ENCODE measurements around the gene CBX8.
A peak's percentile ranks its signal among the peaks of the same experiment; 100 is the strongest.

CBX8 gene

GRCh38 chr17:79789943-79790804 is 6.7 kb downstream of the CBX8 start:
- H3K36me3 ChIP-seq (ENCODE audit: insufficient read depth, low read length) = peaks cover 12% of the 10 kb centered on the region
- TF ChIP-seq POLR2AphosphoS5 (IDR thresholded peaks at IDR 0.05; ENCODE audit: borderline replicate concordance, low read depth, low read length) = no peak
- TF ChIP-seq EZH2 (IDR thresholded peaks at IDR 0.05) = no peak
- no peak for TF ChIP-seq FOXP2 (optimal IDR thresholded peaks at IDR 0.05; ENCODE audit: control extremely low read depth, extremely low read length, insufficient read depth)
- H3K9ac ChIP-seq (ENCODE audit: insufficient read length) = no peak overlapping the region
- DNase-seq (ENCODE audit: low read depth, low spot score) = no peak
- H3K27ac ChIP-seq = peak overlapping the region; percentile 97; the same call in 1 of the 2 replicates
- no peaks in the 10 kb centered on the region for H3K9me3 ChIP-seq (ENCODE audit: low read depth, low read length)
- no peak overlapping the region for H3K4me3 ChIP-seq

DNA sequence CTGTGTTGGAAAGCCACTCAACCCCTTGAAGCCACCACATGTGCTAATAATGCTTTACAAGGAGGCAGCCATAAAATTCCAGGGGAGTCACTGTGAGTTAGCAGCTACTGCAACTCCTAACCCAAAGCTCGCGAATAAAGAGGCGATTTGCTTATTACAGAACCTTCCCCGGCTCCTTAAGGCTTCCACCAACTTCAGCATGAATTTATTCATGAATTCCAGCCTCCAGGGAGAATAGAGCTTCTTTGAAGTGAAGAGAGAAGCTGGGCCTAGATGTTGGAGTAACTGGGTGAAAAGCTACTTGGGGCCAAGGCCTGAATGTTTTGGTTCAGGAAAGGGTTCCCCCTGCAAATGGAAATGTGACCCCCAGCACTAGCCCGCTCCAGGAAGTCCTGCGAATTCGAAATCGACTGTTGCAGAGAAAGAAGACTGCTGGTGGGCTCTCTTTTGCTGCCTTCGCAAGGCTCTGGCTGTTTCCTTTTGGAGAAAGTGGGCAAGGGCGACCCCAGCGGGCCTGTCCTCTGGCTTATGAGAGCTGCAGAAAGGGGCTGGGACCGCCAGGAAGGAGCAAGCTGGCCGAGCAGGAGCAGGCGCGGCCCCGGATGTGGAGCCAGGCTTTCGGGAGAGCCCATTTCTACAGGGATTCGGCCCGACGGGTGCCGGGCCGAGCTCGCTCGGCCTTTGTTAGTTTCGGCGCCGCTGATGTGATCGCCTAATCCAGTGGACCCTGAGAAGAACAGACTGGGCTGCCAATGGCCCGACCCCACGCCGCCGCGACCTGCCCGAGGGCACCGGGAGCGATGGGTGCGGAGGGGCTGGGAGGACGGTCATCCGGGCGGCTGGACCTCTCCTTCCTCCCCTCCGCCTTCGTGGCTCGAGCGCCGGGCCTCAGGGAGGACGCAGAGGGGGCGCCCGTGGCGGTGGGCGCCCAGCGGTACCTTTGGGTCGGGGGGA is 7.6 kb downstream of the CBX8 start:
- Histone ChIP-seq H3K9ac (ENCODE audit: insufficient read length) (peak overlapping the region; percentile 58), H3K9me3 (ENCODE audit: low read depth, low read length) (no peaks in the 10 kb centered on the region), H3K27ac (peak overlapping the region; percentile 97), H3K36me3 (ENCODE audit: insufficient read depth, low read length) (peaks cover 13% of the 10 kb centered on the region; the same call in 1 of the 2 replicates), H3K4me3 (peak overlapping the region; percentile 36)
- TF ChIP-seq EZH2 (IDR thresholded peaks at IDR 0.05) = no peak
- no peak for TF ChIP-seq POLR2AphosphoS5 (IDR thresholded peaks at IDR 0.05; ENCODE audit: borderline replicate concordance, low read depth, low read length)
- TF ChIP-seq FOXP2 (optimal IDR thresholded peaks at IDR 0.05; ENCODE audit: control extremely low read depth, extremely low read length, insufficient read depth) = no peak
- DNase-seq (ENCODE audit: low read depth, low spot score) = no peak

DNA sequence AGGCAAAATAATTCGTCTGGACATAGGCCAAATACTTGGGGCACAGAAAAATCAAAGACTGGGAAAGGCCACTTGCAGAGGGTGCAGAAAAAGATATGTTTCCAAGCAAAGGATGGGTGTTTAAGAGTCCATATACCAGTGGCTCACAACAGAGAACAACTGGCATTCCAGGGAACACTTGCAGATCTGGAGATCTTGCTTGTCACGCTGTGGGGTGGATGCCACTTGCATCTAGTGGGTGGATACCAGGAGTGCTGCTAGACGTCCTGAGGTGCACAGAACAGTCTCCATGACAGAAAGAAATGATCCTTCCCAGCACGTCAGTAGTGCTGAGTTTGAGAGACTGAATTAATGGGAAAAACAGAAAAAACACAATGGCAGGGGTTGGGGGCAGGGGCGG is 8.4 kb downstream of the CBX8 start:
- H3K27ac ChIP-seq = peak overlapping the region; percentile 97
- H3K4me3 ChIP-seq = peak overlapping the region; percentile 36
- DNase-seq (ENCODE audit: low read depth, low spot score) = no peak
- H3K9me3 ChIP-seq (ENCODE audit: low read depth, low read length) = no peaks in the 10 kb centered on the region
- H3K9ac ChIP-seq (ENCODE audit: insufficient read length) = no peak overlapping the region
- peaks cover 21% of the 10 kb centered on the region; the same call in 1 of the 2 replicates for H3K36me3 ChIP-seq (ENCODE audit: insufficient read depth, low read length)
- TF ChIP-seq FOXP2 (optimal IDR thresholded peaks at IDR 0.05; ENCODE audit: control extremely low read depth, extremely low read length, insufficient read depth) = no peak
- 0 out of 2 replicates have a peak, but pooled peaks have one; percentile 5 for TF ChIP-seq POLR2AphosphoS5 (IDR thresholded peaks at IDR 0.05; ENCODE audit: borderline replicate concordance, low read depth, low read length)
- no peak for TF ChIP-seq EZH2 (IDR thresholded peaks at IDR 0.05)

GRCh38 chr17:79786930-79787643 is 9.8 kb downstream of the CBX8 start:
- Histone ChIP-seq H3K4me3 (no peak overlapping the region; the same call in 1 of the 2 replicates), H3K9ac (ENCODE audit: insufficient read length) (no peak overlapping the region), H3K9me3 (ENCODE audit: low read depth, low read length) (no peaks in the 10 kb centered on the region), H3K36me3 (ENCODE audit: insufficient read depth, low read length) (peaks cover 32% of the 10 kb centered on the region), H3K27ac (peak overlapping the region; percentile 97)
- peak; percentile 53; the same call in 1 of the 2 replicates for TF ChIP-seq POLR2AphosphoS5 (IDR thresholded peaks at IDR 0.05; ENCODE audit: borderline replicate concordance, low read depth, low read length)
- TF ChIP-seq EZH2 (IDR thresholded peaks at IDR 0.05) = no peak
- no peak for TF ChIP-seq FOXP2 (optimal IDR thresholded peaks at IDR 0.05; ENCODE audit: control extremely low read depth, extremely low read length, insufficient read depth)
- no peak for DNase-seq (ENCODE audit: low read depth, low spot score)

DNA sequence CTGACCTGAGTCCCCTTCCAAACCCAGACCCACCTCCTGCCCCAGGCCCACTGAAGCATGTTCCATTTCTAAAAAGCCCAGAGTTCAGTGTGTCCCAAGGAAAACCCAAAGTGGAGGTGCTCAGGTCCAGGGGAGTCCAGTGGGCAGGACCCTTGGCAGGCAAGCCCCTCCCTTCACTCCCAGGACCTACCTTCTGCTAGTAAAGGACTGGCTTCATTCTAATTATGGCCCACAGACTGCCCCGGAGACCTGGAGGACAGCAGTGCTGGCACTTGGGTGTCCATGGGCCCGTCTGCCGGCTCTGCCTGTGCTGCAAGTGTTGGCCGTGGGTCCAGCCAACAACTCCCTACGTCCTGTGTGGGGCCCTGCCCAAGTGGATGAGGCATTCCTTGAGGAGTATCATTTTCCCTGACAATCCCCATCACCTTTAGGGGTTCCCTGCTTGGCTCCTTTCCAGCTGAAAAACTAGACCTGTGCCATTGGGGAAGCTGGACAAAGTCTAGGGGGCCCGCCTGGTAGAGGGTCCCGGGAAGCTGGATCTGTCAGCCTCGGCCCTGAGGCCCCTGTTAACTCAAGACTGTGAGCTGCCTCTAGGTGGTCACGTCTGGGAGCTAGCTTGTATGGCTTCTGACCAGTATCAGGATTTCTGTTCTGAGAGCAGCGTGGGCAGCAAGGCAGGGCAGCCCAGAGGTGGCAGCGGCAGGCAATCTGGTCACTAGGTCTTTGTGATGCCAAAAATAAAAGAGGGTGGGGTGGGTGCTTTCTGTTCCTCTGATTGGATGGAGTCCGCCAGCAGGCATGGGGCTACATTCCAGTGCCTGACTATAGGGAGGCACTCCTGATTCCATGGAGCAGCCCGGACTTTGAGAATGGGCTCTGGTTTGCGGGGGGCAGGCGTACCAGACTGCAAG is 10.7 kb downstream of the CBX8 start:
- H3K9ac ChIP-seq (ENCODE audit: insufficient read length) = no peak overlapping the region
- DNase-seq (ENCODE audit: low read depth, low spot score) = no peak
- TF ChIP-seq FOXP2 (optimal IDR thresholded peaks at IDR 0.05; ENCODE audit: control extremely low read depth, extremely low read length, insufficient read depth) (no peak), POLR2AphosphoS5 (IDR thresholded peaks at IDR 0.05; ENCODE audit: borderline replicate concordance, low read depth, low read length) (no peak; the same call in 1 of the 2 replicates), EZH2 (IDR thresholded peaks at IDR 0.05) (no peak)
- H3K27ac ChIP-seq = peak overlapping the region; percentile 97
- H3K9me3 ChIP-seq (ENCODE audit: low read depth, low read length) = no peaks in the 10 kb centered on the region
- no peak overlapping the region; the same call in 1 of the 2 replicates for H3K4me3 ChIP-seq
- H3K36me3 ChIP-seq (ENCODE audit: insufficient read depth, low read length) = peaks cover 41% of the 10 kb centered on the region

- DNase-seq (ENCODE audit: low read depth, low spot score) = no peak
- no peak for TF ChIP-seq EZH2 (IDR thresholded peaks at IDR 0.05)
- no peak for TF ChIP-seq POLR2AphosphoS5 (IDR thresholded peaks at IDR 0.05; ENCODE audit: borderline replicate concordance, low read depth, low read length)
- no peak for TF ChIP-seq FOXP2 (optimal IDR thresholded peaks at IDR 0.05; ENCODE audit: control extremely low read depth, extremely low read length, insufficient read depth)
- Histone ChIP-seq H3K4me3 (no peak overlapping the region), H3K36me3 (ENCODE audit: insufficient read depth, low read length) (peaks cover 50% of the 10 kb centered on the region), H3K9ac (ENCODE audit: insufficient read length) (no peak overlapping the region), H3K9me3 (ENCODE audit: low read depth, low read length) (no peaks in the 10 kb centered on the region), H3K27ac (no peak overlapping the region; the same call in 1 of the 2 replicates)
Observed at GRCh38 chr17:79785017-79785899, 11.6 kb downstream of the CBX8 start.

All from SK-N-MC (cell line).